Keratinocyte (primary cell): ENCODE results near the gene AKR1D1.
"Not testable (repeated sequence)": the region's sequence is repeated elsewhere in the genome, so short reads cannot be mapped to it uniquely, and the experiment has no call there.

Experiments
- CTCF ChIP-seq, 3 experiments: IDR thresholded peaks in 1 of 3; conservative IDR thresholded peaks in 1 of 3; optimal IDR thresholded peaks in 1 of 3; 2 replicates in 2 of 3; 3 replicates in 1 of 3; pipeline versions ENCODE3 to v1.5.1; 2011; ENCODE audit warnings: low read length in 3 of 3, mild to moderate bottlenecking in 3 of 3, moderate library complexity in 2 of 3, control low read depth in 1 of 3, inconsistent platforms in 1 of 3; ENCODE audit not compliant: insufficient read depth in 2 of 3; ENCODE audit errors: extremely low read depth in 1 of 3
- EZH2 ChIP-seq: IDR thresholded peaks from one replicate; pipeline ENCODE4 v1.6.1; 2012; ENCODE audit warnings: inconsistent platforms, mild to moderate bottlenecking, low read length, moderate library complexity

- TF ChIP-seq CTCF (optimal IDR thresholded peaks at IDR 0.05 in 1 of 3, IDR thresholded peaks at IDR 0.05 in 1 of 3, conservative IDR thresholded peaks at IDR 0.05 in 1 of 3; ENCODE audit: extremely low read depth in 1 of 3, insufficient read depth in 2 of 3, low read length in 3 of 3); EZH2: not testable (repeated sequence)
Observed at GRCh38 chr7:138051712-138052247, 24.5 kb upstream of the AKR1D1 start.
